OCI-LY7 (cell line): Measurements from ENCODE around the gene KRT6B.

Experiments used
- EZH2phosphoT487 ChIP-seq: fragments of 200-600 bp; sonication (generic); IDR thresholded peaks from 2 replicates; pipeline ENCODE4 v1.6.1; 2018; ENCODE audit warnings: low read depth, borderline replicate concordance, mild to moderate bottlenecking, mixed run types, antibody characterized with exemption, low read length, moderate library complexity, mixed read lengths
- TF ChIP-seq, protein P1 (sequence below): fragments of 200-600 bp; sonication (generic); conservative IDR thresholded peaks from 2 replicates; pipeline ENCODE4 v1.5.1; 2014; ENCODE audit warnings: mild to moderate bottlenecking, antibody characterized with exemption, low read length, moderate library complexity, mixed read lengths

GRCh38 chr12:52452101-52452500 is at the start of gene KRT6B:
- TF ChIP-seq, protein P1, sequence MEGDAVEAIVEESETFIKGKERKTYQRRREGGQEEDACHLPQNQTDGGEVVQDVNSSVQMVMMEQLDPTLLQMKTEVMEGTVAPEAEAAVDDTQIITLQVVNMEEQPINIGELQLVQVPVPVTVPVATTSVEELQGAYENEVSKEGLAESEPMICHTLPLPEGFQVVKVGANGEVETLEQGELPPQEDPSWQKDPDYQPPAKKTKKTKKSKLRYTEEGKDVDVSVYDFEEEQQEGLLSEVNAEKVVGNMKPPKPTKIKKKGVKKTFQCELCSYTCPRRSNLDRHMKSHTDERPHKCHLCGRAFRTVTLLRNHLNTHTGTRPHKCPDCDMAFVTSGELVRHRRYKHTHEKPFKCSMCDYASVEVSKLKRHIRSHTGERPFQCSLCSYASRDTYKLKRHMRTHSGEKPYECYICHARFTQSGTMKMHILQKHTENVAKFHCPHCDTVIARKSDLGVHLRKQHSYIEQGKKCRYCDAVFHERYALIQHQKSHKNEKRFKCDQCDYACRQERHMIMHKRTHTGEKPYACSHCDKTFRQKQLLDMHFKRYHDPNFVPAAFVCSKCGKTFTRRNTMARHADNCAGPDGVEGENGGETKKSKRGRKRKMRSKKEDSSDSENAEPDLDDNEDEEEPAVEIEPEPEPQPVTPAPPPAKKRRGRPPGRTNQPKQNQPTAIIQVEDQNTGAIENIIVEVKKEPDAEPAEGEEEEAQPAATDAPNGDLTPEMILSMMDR, result no peak
- TF ChIP-seq EZH2phosphoT487, result no peak
